OCI-LY1 (cell line): ENCODE measurements around the gene PROP1.

Source experiments
- EZH2 ChIP-seq: fragments of 200-600 bp; sonication (generic), shearing (Covaris generic); IDR thresholded peaks from 2 replicates; pipeline ENCODE4 v1.8.0; 2017; ENCODE audit warnings: borderline replicate concordance, mixed run types, mild to moderate bottlenecking, antibody characterized with exemption, low read length, moderate library complexity, mixed read lengths
- TF ChIP-seq, protein P1 (sequence below): fragments of 200-600 bp; sonication (generic), shearing (Covaris generic); IDR thresholded peaks from 2 replicates; pipeline ENCODE4 v1.5.1; 2017; ENCODE audit warnings: mild to moderate bottlenecking, antibody characterized with exemption, low read length, moderate library complexity, mixed read lengths

DNA sequence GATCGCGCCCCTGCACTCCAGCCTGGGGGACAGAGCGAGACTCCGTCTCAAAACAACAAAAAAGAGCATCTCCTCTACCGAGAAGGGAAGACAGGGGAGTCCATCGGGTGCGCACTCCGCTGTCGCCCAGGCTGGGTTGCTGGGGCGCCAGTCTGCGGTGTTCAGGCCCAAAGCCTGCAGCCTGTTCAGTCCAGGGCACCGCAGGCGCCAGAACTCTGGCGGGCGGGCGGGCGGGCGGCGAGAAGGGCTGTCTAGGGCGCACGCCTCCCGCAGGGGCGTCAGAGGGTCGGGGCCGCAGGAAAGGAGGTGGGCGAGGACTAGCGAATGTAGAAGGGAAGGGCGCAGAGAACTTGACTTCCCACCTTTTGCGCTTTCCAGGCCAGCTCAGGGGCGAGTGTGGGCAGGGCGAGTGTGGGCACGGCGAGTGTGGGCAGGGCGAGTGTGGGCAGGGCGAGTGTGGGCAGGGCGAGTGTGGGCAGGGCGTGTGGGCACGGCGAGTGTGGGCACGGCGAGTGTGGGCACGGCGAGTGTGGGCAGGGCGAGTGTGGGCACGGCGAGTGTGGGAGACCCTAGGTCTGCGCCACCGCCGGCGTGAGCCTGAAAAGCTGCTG, 10.5 kb downstream of the PROP1 start:
- TF ChIP-seq EZH2, result no peak
- TF ChIP-seq, protein P1, sequence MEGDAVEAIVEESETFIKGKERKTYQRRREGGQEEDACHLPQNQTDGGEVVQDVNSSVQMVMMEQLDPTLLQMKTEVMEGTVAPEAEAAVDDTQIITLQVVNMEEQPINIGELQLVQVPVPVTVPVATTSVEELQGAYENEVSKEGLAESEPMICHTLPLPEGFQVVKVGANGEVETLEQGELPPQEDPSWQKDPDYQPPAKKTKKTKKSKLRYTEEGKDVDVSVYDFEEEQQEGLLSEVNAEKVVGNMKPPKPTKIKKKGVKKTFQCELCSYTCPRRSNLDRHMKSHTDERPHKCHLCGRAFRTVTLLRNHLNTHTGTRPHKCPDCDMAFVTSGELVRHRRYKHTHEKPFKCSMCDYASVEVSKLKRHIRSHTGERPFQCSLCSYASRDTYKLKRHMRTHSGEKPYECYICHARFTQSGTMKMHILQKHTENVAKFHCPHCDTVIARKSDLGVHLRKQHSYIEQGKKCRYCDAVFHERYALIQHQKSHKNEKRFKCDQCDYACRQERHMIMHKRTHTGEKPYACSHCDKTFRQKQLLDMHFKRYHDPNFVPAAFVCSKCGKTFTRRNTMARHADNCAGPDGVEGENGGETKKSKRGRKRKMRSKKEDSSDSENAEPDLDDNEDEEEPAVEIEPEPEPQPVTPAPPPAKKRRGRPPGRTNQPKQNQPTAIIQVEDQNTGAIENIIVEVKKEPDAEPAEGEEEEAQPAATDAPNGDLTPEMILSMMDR, result no peak
